Esophagus muscularis mucosa (tissue), 4 donors: ENCODE results near the gene CCNF. TPM values are rescaled to one million over a fixed set of nuclear protein-coding genes. Genes with fewer than 3 reads are reported as not detected.
A peak's percentile ranks its signal among the peaks of the same experiment; 100 is the strongest.

Experiments used
- DNase-seq: peaks from one replicate; pipeline ENCODE4 v3.0.0-alpha.2; 2017; ENCODE audit errors: extremely low spot score
- H3K27ac ChIP-seq, 4 donors: fragments of 200-600 bp; sonication (generic); replicated peaks in 1 of 4; 1 replicate in 3 of 4; 2 replicates in 1 of 4; pipeline ENCODE4 v1.5.1; 2016 to 2019; ENCODE audit warnings: mild to moderate bottlenecking in 1 of 4
- H3K27me3 ChIP-seq, 4 donors: fragments of 200-600 bp; sonication (generic); one replicate each; pipeline versions ENCODE4 v1.5.1 to v1.6.0; 2016 to 2019
- H3K36me3 ChIP-seq, 4 donors: fragments of 200-600 bp; sonication (generic); one replicate each; pipeline ENCODE4 v1.5.1; 2016 to 2019
- H3K4me1 ChIP-seq, 4 donors: fragments of 200-600 bp; sonication (generic); one replicate each; pipeline ENCODE4 v1.5.1; 2016 to 2019
- H3K4me3 ChIP-seq, 4 donors: fragments of 200-600 bp; sonication (generic); 1 replicate in 2 of 4; 2 replicates in 2 of 4; pipeline ENCODE4 v1.5.1; 2016 to 2019; ENCODE audit warnings: mild to moderate bottlenecking in 4 of 4, moderate library complexity in 1 of 4
- H3K9me3 ChIP-seq, 4 donors: fragments of 200-600 bp; sonication (generic); 1 replicate in 3 of 4; 2 replicates in 1 of 4; pipeline ENCODE4 v1.5.1; 2016 to 2019
- CTCF ChIP-seq, 3 experiments: fragments of 200-600 bp in 2 of 3; fragments of 450-650 bp in 1 of 3; sonication (generic) in 2 of 3; IDR thresholded peaks; one replicate each; pipeline ENCODE4 v1.5.1; 2017 to 2019; ENCODE audit warnings: antibody characterized with exemption in 3 of 3, mild to moderate bottlenecking in 2 of 3, moderate library complexity in 1 of 3
- EP300 ChIP-seq: sonication (generic); formaldehyde crosslinking; IDR thresholded peaks from one replicate; pipeline ENCODE4 v1.6.1; 2017; ENCODE audit warnings: antibody characterized with exemption
- POLR2A ChIP-seq: fragments of 450-650 bp; IDR thresholded peaks from one replicate; pipeline ENCODE4 v1.6.1; 2017; ENCODE audit warnings: antibody characterized with exemption, moderate library complexity, mild to moderate bottlenecking, low read depth
- POLR2AphosphoS5 ChIP-seq, 2 donors: sonication (generic); formaldehyde crosslinking; IDR thresholded peaks; one replicate each; pipeline ENCODE4 v1.6.1; 2017; ENCODE audit warnings: antibody characterized with exemption in 2 of 2
- WGBS: methylation state at CpG from one replicate; pipeline ENCODE4 v1.1.5; 2018; 5-methylcytosine and 5-hydroxymethylcytosine counted together
- intact Hi-C: fragments of 100-400 bp; cut with DNase I; formaldehyde crosslinking; loops from one replicate; pipeline ENCODE4 v1.15.1; 2023
- total RNA-seq, 4 donors: library from RNA; depleted of rRNA; stranded (reverse); fragments of >200 nt; gene quantifications; one replicate each; pipeline versions ENCODE4 v1.1.0 to v1.2.1, GENCODE V29; 2016

CCNF gene
- total RNA-seq, 4 donors from 2014 or later: 0.83 to 2.5 (median 1.5) TPM

- TF ChIP-seq EP300: no peak
- no peak for TF ChIP-seq CTCF (IDR thresholded peaks at IDR 0.05)
- TF ChIP-seq POLR2A: no peak
- TF ChIP-seq POLR2AphosphoS5 (IDR thresholded peaks at IDR 0.05): no peak
- WGBS: 96% methylated on average over 26 of the region's 27 CpGs
- peaks cover 17 to 62% (median 37%) of the 10 kb centered on the region in 4 donors for H3K27me3 ChIP-seq
- intact Hi-C loops: no loop called here
- no peaks in the 10 kb centered on the region for H3K36me3 ChIP-seq
- no peaks in the 10 kb centered on the region for H3K9me3 ChIP-seq
- no peak for DNase-seq
- peaks cover 53 to 87% (median 70%) of the 10 kb centered on the region in 4 donors for H3K4me1 ChIP-seq
- H3K27ac ChIP-seq: no peak overlapping the region
- H3K4me3 ChIP-seq: no peak overlapping the region
Measured at GRCh38 chr16:2472488-2472864, 43.2 kb downstream of the CCNF start.

DNA sequence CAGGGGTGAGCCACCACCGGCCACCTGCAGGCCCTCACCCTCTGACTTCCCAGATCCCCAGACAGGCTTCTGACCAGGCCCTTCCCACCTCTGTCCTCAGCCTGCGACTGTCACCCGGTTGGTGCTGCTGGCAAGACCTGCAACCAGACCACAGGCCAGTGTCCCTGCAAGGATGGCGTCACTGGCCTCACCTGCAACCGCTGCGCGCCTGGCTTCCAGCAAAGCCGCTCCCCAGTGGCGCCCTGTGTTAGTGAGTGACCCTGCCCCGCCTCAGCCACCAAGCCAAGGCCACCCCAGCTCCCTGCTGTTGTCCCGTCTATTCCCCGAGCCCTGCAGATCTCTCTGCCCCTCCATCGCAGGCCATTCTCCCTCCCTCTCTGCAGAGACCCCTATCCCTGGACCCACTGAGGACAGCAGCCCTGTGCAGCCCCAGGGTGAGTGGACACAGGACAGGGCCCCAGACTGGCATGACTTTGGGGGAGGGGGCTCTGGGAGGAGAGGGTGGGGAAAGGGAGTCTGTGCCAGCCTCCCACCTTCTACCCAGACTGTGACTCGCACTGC is 43.7 kb downstream of the CCNF start:
- DNase-seq: no peak
- TF ChIP-seq EP300 (no peak), POLR2AphosphoS5 (IDR thresholded peaks at IDR 0.05) (no peak), POLR2A (no peak), CTCF (IDR thresholded peaks at IDR 0.05) (no peak)
- Histone ChIP-seq H3K36me3 (no peaks in the 10 kb centered on the region), H3K4me3 (peak overlapping the region in 1 of 4 donors; percentile 85), H3K9me3 (no peaks in the 10 kb centered on the region), H3K4me1 (peaks cover 48 to 82% (median 65%) of the 10 kb centered on the region in 4 donors), H3K27ac (no peak overlapping the region), H3K27me3 (peaks cover 14 to 57% (median 37%) of the 10 kb centered on the region in 4 donors)
- intact Hi-C loops: no loop called here
- WGBS: 89% methylated on average over 6 of the region's 14 CpGs

- H3K27me3 ChIP-seq: peaks cover 9 to 52% (median 34%) of the 10 kb centered on the region in 4 donors
- no peaks in the 10 kb centered on the region for H3K36me3 ChIP-seq
- no peaks in the 10 kb centered on the region for H3K9me3 ChIP-seq
- TF ChIP-seq EP300 (no peak), POLR2AphosphoS5 (IDR thresholded peaks at IDR 0.05) (no peak), CTCF (IDR thresholded peaks at IDR 0.05) (no peak), POLR2A (no peak)
- no peak overlapping the region for H3K27ac ChIP-seq
- peaks cover 43 to 77% (median 60%) of the 10 kb centered on the region in 4 donors for H3K4me1 ChIP-seq
- WGBS: 29% methylated on average over 11 of the region's 49 CpGs
- H3K4me3 ChIP-seq: peak overlapping the region; percentile 78 to 85 (median 82)
- no peak for DNase-seq
- intact Hi-C loops: no loop called here
Measured at GRCh38 chr16:2473446-2473926, 44.2 kb downstream of the CCNF start.

GRCh38 chr16:2473999-2474876 is 45.0 kb downstream of the CCNF start:
- intact Hi-C loops: loop anchor here (2.0 kb wide), 1 partner anchor 129 kb away; no protein-coding TSS in a partner anchor
- Histone ChIP-seq H3K4me3 (peak overlapping the region; percentile 78 to 85 (median 82)), H3K27me3 (peaks cover 7 to 44% (median 28%) of the 10 kb centered on the region in 4 donors), H3K4me1 (peaks cover 35 to 70% (median 52%) of the 10 kb centered on the region in 4 donors), H3K9me3 (no peaks in the 10 kb centered on the region), H3K36me3 (peaks cover 0 to under 1% (median 0%) of the 10 kb centered on the region in 4 donors), H3K27ac (peak overlapping the region; percentile 85 to 91 (median 88))
- TF ChIP-seq POLR2A (no peak), POLR2AphosphoS5 (IDR thresholded peaks at IDR 0.05) (no peak), EP300 (no peak), CTCF (IDR thresholded peaks at IDR 0.05) (peak; percentile 39 to 54 (median 53))
- no peak for DNase-seq
- no CpG with 5 or more reads among the region's 100 CpGs for WGBS
